WTC11 (cell line): Measurements from ENCODE around the gene MEP1B. TPM values are rescaled to one million over a fixed set of nuclear protein-coding genes. Genes with fewer than 3 reads are reported as not detected.

Experiments
- ATAC-seq: fragments of 200-7000 bp; cut with Tn5 transposase; 2 replicates; pipeline ENCODE4 v1.10.0; 2021; ENCODE audit warnings: mild to moderate bottlenecking, moderate library complexity
- CTCF ChIA-PET: fragments of 300-600 bp; sonication (Branson Sonifier 250); formaldehyde crosslinking; loops from one replicate; lab custom pipeline; 2021; ENCODE audit warnings: antibody characterized with exemption; lab: Charles Lee
- POLR2A ChIA-PET: fragments of 350-600 bp; sonication (Branson Sonifier 250); formaldehyde crosslinking; loops from one replicate; lab custom pipeline; 2021; ENCODE audit warnings: antibody characterized with exemption; lab: Charles Lee
- DNase-seq: peaks from one replicate; pipeline ENCODE4 v3.0.0; 2021; ENCODE audit warnings: low spot score
- H3K27ac Mint-ChIP-seq: 2 replicates; pipeline ENCODE4 v1.8.0; 2021; ENCODE audit warnings: mixed read lengths
- H3K27me3 Mint-ChIP-seq: 2 replicates; pipeline ENCODE4 v1.8.0; 2021; ENCODE audit warnings: low read depth, mild to moderate bottlenecking, moderate library complexity, mixed read lengths
- H3K36me3 Mint-ChIP-seq: 2 replicates; pipeline ENCODE4 v1.8.0; 2021; ENCODE audit warnings: mixed read lengths
- H3K4me1 Mint-ChIP-seq: 2 replicates; pipeline ENCODE4 v1.8.0; 2022; ENCODE audit warnings: mixed read lengths
- H3K4me3 Mint-ChIP-seq: 2 replicates; pipeline ENCODE4 v1.8.0; 2021; ENCODE audit warnings: mild to moderate bottlenecking, moderate library complexity, mixed read lengths
- H3K9me3 Mint-ChIP-seq: 2 replicates; pipeline ENCODE4 v1.8.0; 2021; ENCODE audit warnings: mixed read lengths
- GABPB1 ChIP-seq: sonication (generic); formaldehyde crosslinking; IDR thresholded peaks from 2 replicates; pipeline ENCODE4 v1.8.1; 2023; ENCODE audit warnings: mild to moderate bottlenecking, missing genetic modification reagents
- GRHL2 ChIP-seq: fragments of 250-450 bp; sonication (Bioruptor Pico); IDR thresholded peaks from 2 replicates; pipeline ENCODE4 v1.8.0; 2022; ENCODE audit warnings: mild to moderate bottlenecking, moderate library complexity; ENCODE audit not compliant: insufficient replicate concordance, severe bottlenecking
- GTF2I ChIP-seq: fragments of 250-450 bp; sonication (Bioruptor Pico); conservative IDR thresholded peaks from 2 replicates; pipeline ENCODE4 v1.4.0; 2021; ENCODE audit warnings: mild to moderate bottlenecking
- TEAD4 ChIP-seq: sonication (generic); formaldehyde crosslinking; IDR thresholded peaks from 2 replicates; pipeline ENCODE4 v1.8.0; 2022; ENCODE audit warnings: mild to moderate bottlenecking, missing genetic modification reagents
- ZNF232 ChIP-seq: sonication (generic); formaldehyde crosslinking; IDR thresholded peaks from 2 replicates; pipeline ENCODE4 v1.8.0; 2022; ENCODE audit warnings: mild to moderate bottlenecking, missing genetic modification reagents
- ZNF416 ChIP-seq: fragments of 250-450 bp; sonication (Bioruptor Pico); IDR thresholded peaks from 2 replicates; pipeline ENCODE4 v1.9.0; 2021; ENCODE audit warnings: mild to moderate bottlenecking, inconsistent platforms
- total RNA-seq: library from RNA; stranded (reverse); gene quantifications from 3 replicates; pipeline ENCODE4 v1.2.3, GENCODE V29; 2021
- TF ChIP-seq, protein P1 (sequence below): fragments of 200-600 bp; IDR thresholded peaks from 2 replicates; pipeline ENCODE4 v1.8.0; 2022; ENCODE audit warnings: antibody characterized with exemption
- TF ChIP-seq, protein P2 (sequence below): sonication (generic); formaldehyde crosslinking; IDR thresholded peaks from 2 replicates; pipeline ENCODE4 v1.8.1; 2022; ENCODE audit warnings: low read depth, missing genetic modification reagents, borderline replicate concordance
- TF ChIP-seq, protein P3 (sequence below): fragments of 250-450 bp; sonication (Bioruptor Pico); IDR thresholded peaks from 2 replicates; pipeline ENCODE4 v1.9.0; 2021; ENCODE audit warnings: moderate library complexity, mild to moderate bottlenecking, inconsistent platforms, borderline replicate concordance
- TF ChIP-seq, protein P4 (sequence below): sonication (generic); formaldehyde crosslinking; IDR thresholded peaks from 2 replicates; pipeline ENCODE4 v1.8.1; 2022; ENCODE audit warnings: mild to moderate bottlenecking, moderate library complexity, missing genetic modification reagents
- TF ChIP-seq, protein P5 (sequence below): sonication (generic); formaldehyde crosslinking; IDR thresholded peaks from 2 replicates; pipeline ENCODE4 v1.8.0; 2022; ENCODE audit warnings: mild to moderate bottlenecking, missing genetic modification reagents
- TF ChIP-seq, protein P6 (sequence below): sonication (generic); formaldehyde crosslinking; IDR thresholded peaks from 2 replicates; pipeline ENCODE4 v1.8.0; 2022; ENCODE audit warnings: mild to moderate bottlenecking, missing genetic modification reagents
- TF ChIP-seq, protein P7 (sequence below): sonication (generic); formaldehyde crosslinking; IDR thresholded peaks from 2 replicates; pipeline ENCODE4 v1.8.0; 2023; ENCODE audit warnings: missing genetic modification reagents
- TF ChIP-seq, protein P8 (sequence below): sonication (generic); formaldehyde crosslinking; IDR thresholded peaks from 2 replicates; pipeline ENCODE4 v1.8.0; 2022; ENCODE audit warnings: mild to moderate bottlenecking, missing genetic modification reagents
- TF ChIP-seq, protein P9 (sequence below): sonication (generic); formaldehyde crosslinking; IDR thresholded peaks from 2 replicates; pipeline ENCODE4 v1.8.1; 2023; ENCODE audit warnings: mild to moderate bottlenecking, missing genetic modification reagents, moderate library complexity

Gene MEP1B
- total RNA-seq, 1 experiment from 2014 or later, result not detected

DNA sequence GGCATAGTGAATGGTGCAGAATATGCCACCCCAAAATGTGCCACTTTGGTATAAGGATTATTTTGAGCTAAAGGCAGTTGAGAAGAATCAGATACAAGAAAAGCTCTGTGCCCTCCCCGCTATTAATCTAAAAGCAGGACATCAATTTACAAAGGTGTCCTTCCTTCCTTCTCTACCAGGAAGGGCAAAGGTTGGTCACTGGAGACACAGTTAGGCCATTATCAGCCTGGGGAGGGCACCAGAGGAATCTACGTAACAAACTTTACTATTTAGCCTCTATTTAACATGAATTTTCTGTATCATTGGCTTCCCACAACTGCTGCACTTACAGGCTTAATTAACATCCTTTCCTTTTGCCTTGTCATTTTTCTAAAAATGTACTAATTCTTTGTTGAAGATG lies 52.6 kb downstream of the MEP1B start:
- no peak for TF ChIP-seq GABPB1 (CRISPR knock-in tag)
- TF ChIP-seq, protein P1, sequence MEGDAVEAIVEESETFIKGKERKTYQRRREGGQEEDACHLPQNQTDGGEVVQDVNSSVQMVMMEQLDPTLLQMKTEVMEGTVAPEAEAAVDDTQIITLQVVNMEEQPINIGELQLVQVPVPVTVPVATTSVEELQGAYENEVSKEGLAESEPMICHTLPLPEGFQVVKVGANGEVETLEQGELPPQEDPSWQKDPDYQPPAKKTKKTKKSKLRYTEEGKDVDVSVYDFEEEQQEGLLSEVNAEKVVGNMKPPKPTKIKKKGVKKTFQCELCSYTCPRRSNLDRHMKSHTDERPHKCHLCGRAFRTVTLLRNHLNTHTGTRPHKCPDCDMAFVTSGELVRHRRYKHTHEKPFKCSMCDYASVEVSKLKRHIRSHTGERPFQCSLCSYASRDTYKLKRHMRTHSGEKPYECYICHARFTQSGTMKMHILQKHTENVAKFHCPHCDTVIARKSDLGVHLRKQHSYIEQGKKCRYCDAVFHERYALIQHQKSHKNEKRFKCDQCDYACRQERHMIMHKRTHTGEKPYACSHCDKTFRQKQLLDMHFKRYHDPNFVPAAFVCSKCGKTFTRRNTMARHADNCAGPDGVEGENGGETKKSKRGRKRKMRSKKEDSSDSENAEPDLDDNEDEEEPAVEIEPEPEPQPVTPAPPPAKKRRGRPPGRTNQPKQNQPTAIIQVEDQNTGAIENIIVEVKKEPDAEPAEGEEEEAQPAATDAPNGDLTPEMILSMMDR, result no peak
- TF ChIP-seq, protein P2, sequence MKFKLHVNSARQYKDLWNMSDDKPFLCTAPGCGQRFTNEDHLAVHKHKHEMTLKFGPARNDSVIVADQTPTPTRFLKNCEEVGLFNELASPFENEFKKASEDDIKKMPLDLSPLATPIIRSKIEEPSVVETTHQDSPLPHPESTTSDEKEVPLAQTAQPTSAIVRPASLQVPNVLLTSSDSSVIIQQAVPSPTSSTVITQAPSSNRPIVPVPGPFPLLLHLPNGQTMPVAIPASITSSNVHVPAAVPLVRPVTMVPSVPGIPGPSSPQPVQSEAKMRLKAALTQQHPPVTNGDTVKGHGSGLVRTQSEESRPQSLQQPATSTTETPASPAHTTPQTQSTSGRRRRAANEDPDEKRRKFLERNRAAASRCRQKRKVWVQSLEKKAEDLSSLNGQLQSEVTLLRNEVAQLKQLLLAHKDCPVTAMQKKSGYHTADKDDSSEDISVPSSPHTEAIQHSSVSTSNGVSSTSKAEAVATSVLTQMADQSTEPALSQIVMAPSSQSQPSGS (CRISPR knock-in tag), result no peak
- TF ChIP-seq, protein P3, sequence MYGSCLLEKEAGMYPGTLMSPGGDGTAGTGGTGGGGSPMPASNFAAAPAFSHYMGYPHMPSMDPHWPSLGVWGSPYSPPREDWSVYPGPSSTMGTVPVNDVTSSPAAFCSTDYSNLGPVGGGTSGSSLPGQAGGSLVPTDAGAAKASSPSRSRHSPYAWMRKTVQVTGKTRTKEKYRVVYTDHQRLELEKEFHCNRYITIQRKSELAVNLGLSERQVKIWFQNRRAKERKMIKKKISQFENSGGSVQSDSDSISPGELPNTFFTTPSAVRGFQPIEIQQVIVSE (CRISPR knock-in tag), result no peak
- H3K4me1 Mint-ChIP-seq, result peaks cover 41% of the 10 kb centered on the region
- DNase-seq (no peak), ATAC-seq (no peak)
- no peaks in the 10 kb centered on the region for H3K27me3 Mint-ChIP-seq
- no peaks in the 10 kb centered on the region for H3K36me3 Mint-ChIP-seq
- no peak overlapping the region for H3K4me3 Mint-ChIP-seq
- POLR2A ChIA-PET, result no interaction called here
- no peak overlapping the region for H3K27ac Mint-ChIP-seq
- CTCF ChIA-PET, result interaction anchor here (1.6 to 2.1 kb wide), 3 partner anchors 19 to 229 kb away, joined by 4 to 9 read pairs (median 5); partner anchors contain the start of gene GAREM1
- no peaks in the 10 kb centered on the region for H3K9me3 Mint-ChIP-seq

DNA sequence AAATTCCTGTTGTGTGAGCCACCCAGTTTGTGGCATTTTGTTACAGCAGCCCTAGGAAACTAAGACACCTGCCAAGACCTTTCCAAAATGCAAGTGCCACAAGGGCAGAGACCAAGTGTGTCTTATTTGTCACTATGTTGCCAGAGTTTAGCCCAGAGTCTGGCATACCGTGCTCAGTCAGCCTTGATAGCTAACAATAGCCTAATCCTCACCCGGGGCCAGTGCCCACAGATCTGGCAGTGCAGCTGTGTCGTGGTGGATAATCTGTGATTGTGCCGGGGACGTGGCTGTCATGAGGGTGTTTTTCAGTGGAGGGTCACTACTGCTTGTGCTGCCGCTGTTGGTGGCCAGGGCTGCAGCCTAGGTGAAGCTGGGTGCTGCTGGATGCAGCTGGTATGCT lies 53.5 kb downstream of the MEP1B start:
- ATAC-seq (no peak), DNase-seq (no peak)
- ChIA-PET CTCF (interaction anchor here (1.0 kb wide), 1 partner anchor 28 kb away, joined by 3 read pairs; no protein-coding TSS in a partner anchor), POLR2A (no interaction called here)
- no peak overlapping the region for H3K27ac Mint-ChIP-seq
- H3K4me1 Mint-ChIP-seq, result peaks cover 37% of the 10 kb centered on the region
- no peaks in the 10 kb centered on the region for H3K27me3 Mint-ChIP-seq
- TF ChIP-seq, protein P4, sequence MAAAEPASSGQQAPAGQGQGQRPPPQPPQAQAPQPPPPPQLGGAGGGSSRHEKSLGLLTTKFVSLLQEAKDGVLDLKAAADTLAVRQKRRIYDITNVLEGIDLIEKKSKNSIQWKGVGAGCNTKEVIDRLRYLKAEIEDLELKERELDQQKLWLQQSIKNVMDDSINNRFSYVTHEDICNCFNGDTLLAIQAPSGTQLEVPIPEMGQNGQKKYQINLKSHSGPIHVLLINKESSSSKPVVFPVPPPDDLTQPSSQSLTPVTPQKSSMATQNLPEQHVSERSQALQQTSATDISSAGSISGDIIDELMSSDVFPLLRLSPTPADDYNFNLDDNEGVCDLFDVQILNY (CRISPR knock-in tag), result no peak
- TF ChIP-seq, protein P5, sequence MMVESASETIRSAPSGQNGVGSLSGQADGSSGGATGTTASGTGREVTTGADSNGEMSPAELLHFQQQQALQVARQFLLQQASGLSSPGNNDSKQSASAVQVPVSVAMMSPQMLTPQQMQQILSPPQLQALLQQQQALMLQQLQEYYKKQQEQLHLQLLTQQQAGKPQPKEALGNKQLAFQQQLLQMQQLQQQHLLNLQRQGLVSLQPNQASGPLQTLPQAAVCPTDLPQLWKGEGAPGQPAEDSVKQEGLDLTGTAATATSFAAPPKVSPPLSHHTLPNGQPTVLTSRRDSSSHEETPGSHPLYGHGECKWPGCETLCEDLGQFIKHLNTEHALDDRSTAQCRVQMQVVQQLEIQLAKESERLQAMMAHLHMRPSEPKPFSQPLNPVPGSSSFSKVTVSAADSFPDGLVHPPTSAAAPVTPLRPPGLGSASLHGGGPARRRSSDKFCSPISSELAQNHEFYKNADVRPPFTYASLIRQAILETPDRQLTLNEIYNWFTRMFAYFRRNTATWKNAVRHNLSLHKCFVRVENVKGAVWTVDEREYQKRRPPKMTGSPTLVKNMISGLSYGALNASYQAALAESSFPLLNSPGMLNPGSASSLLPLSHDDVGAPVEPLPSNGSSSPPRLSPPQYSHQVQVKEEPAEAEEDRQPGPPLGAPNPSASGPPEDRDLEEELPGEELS (CRISPR knock-in tag), result no peak
- no peaks in the 10 kb centered on the region for H3K9me3 Mint-ChIP-seq
- no peaks in the 10 kb centered on the region for H3K36me3 Mint-ChIP-seq
- no peak overlapping the region for H3K4me3 Mint-ChIP-seq

DNA sequence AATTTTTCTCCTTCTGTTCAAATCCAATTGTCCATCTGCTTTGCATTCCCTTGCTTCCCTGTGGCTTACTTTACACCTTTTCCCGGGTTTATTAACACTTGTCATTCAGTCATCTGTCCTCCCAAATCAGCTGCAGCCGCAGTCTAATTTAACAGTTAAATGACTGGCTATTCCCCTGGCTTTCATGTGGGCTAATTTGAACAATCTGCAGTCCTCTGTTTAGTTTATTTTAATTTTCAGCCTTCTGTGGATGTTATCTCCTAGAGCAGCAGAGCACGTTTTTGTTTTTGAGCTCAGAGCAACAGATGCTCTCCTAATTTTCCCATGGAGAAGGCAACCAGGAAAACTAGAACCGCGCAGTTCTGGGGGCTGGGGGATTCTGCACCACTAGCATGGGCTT lies 55.0 kb downstream of the MEP1B start:
- ChIA-PET CTCF (no interaction called here), POLR2A (no interaction called here)

DNA sequence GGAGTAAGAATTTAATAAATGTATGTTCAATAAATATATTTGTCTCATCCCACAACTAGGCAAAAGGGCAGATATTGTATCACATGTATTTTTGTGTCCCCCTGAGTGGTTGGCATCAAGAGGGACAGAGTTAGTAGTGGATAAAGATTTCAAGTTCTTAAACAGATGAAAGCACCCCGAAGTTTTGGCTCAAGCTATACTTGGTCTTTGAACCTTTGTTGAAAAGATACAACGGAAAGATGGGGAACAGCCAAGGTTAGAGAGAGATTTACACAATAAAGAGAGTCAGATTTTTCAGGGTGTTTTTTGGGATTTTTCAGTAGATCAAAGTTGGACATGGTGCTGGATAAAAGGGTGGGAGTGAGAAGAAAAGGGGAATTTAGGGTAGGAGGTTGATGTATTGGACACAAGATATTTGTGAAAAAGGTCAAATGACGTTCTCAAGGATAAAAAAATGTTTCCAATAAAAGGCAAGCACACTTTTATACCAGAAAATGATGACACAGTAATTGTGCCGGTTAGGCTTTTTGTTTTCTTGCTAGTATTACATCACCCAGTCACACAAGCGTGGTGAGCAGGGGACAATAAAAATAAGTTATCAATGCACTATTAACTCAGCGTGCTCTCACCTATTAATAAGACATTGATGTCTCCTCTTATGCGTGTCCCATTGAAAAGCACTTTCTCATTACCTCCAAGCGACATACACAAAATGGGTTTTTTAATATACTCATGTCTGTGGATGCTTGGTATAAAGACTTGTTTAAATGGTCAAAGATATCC lies 59.5 kb downstream of the MEP1B start:
- no peaks in the 10 kb centered on the region for H3K27me3 Mint-ChIP-seq
- H3K4me3 Mint-ChIP-seq, result no peak overlapping the region
- POLR2A ChIA-PET, result no interaction called here
- CTCF ChIA-PET, result interaction anchor here (1.0 to 1.4 kb wide), 2 partner anchors 11 to 22 kb away, joined by 3 to 7 read pairs; no protein-coding TSS in a partner anchor
- no peak for DNase-seq
- no peaks in the 10 kb centered on the region for H3K36me3 Mint-ChIP-seq
- peaks cover 28% of the 10 kb centered on the region for H3K4me1 Mint-ChIP-seq
- no peak for ATAC-seq
- no peaks in the 10 kb centered on the region for H3K9me3 Mint-ChIP-seq
- H3K27ac Mint-ChIP-seq, result no peak overlapping the region
- TF ChIP-seq, protein P6, sequence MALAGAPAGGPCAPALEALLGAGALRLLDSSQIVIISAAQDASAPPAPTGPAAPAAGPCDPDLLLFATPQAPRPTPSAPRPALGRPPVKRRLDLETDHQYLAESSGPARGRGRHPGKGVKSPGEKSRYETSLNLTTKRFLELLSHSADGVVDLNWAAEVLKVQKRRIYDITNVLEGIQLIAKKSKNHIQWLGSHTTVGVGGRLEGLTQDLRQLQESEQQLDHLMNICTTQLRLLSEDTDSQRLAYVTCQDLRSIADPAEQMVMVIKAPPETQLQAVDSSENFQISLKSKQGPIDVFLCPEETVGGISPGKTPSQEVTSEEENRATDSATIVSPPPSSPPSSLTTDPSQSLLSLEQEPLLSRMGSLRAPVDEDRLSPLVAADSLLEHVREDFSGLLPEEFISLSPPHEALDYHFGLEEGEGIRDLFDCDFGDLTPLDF (CRISPR knock-in tag), result no peak
- TF ChIP-seq ZNF232, result no peak
- no peak for TF ChIP-seq TEAD4 (CRISPR knock-in tag)
- no peak for TF ChIP-seq GTF2I (CRISPR knock-in tag)
- TF ChIP-seq, protein P7, sequence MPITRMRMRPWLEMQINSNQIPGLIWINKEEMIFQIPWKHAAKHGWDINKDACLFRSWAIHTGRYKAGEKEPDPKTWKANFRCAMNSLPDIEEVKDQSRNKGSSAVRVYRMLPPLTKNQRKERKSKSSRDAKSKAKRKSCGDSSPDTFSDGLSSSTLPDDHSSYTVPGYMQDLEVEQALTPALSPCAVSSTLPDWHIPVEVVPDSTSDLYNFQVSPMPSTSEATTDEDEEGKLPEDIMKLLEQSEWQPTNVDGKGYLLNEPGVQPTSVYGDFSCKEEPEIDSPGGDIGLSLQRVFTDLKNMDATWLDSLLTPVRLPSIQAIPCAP (CRISPR knock-in tag), result no peak
- no peak for TF ChIP-seq GRHL2 (CRISPR knock-in tag)
- no peak for TF ChIP-seq ZNF416
- TF ChIP-seq, protein P8, sequence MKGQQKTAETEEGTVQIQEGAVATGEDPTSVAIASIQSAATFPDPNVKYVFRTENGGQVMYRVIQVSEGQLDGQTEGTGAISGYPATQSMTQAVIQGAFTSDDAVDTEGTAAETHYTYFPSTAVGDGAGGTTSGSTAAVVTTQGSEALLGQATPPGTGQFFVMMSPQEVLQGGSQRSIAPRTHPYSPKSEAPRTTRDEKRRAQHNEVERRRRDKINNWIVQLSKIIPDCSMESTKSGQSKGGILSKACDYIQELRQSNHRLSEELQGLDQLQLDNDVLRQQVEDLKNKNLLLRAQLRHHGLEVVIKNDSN (CRISPR knock-in tag), result no peak

More for the DNA sequence above, 55.0 kb downstream of the MEP1B start:
- Mint-ChIP-seq H3K27me3 (no peaks in the 10 kb centered on the region), H3K4me3 (no peak overlapping the region), H3K36me3 (no peaks in the 10 kb centered on the region), H3K4me1 (peaks cover 33% of the 10 kb centered on the region), H3K9me3 (no peaks in the 10 kb centered on the region), H3K27ac (no peak overlapping the region)
- ATAC-seq (no peak), DNase-seq (no peak)
- no peak for TF ChIP-seq TEAD4 (CRISPR knock-in tag)
- TF ChIP-seq, protein P9, sequence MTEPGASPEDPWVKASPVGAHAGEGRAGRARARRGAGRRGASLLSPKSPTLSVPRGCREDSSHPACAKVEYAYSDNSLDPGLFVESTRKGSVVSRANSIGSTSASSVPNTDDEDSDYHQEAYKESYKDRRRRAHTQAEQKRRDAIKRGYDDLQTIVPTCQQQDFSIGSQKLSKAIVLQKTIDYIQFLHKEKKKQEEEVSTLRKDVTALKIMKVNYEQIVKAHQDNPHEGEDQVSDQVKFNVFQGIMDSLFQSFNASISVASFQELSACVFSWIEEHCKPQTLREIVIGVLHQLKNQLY (CRISPR knock-in tag), result no peak
